ENCODE data around the gene SSNA1.

- TF ChIP-seq YY1 (IDR thresholded peaks at IDR 0.05; ENCODE audit: insufficient read depth, insufficient read length) (no peak), ZNF274 (IDR thresholded peaks at IDR 0.05; ENCODE audit: low read depth, low read length) (no peak), SUZ12 (IDR thresholded peaks at IDR 0.05; ENCODE audit: extremely low read depth, insufficient read depth, insufficient read length) (no peak)
Measured at GRCh38 chr9:137176302-137177182, 11.9 kb upstream of the SSNA1 start.
